Measurements from ENCODE around the gene CDHR3.

The CDHR3 gene

GRCh38 chr7:106071356-106071998 lies 108.4 kb downstream of the CDHR3 start:
- DNase-seq (ENCODE audit: low read depth, low spot score), result peak; percentile 94
- H3K4me3 ChIP-seq, result peak overlapping the region; percentile 53
- no peak for TF ChIP-seq EZH2 (IDR thresholded peaks at IDR 0.05)
- no peak for TF ChIP-seq FOXP2 (optimal IDR thresholded peaks at IDR 0.05; ENCODE audit: control extremely low read depth, extremely low read length, insufficient read depth)
- peak; percentile 66 for TF ChIP-seq POLR2AphosphoS5 (IDR thresholded peaks at IDR 0.05; ENCODE audit: borderline replicate concordance, low read depth, low read length)
- H3K36me3 ChIP-seq (ENCODE audit: insufficient read depth, low read length), result no peaks in the 10 kb centered on the region
- no peaks in the 10 kb centered on the region for H3K9me3 ChIP-seq (ENCODE audit: low read depth, low read length)
- peak overlapping the region; percentile 86 for H3K27ac ChIP-seq
- H3K9ac ChIP-seq (ENCODE audit: insufficient read length), result no peak overlapping the region

GRCh38 chr7:106071999-106072714 lies 109.1 kb downstream of the CDHR3 start:
- Histone ChIP-seq H3K36me3 (ENCODE audit: insufficient read depth, low read length) (no peaks in the 10 kb centered on the region), H3K9me3 (ENCODE audit: low read depth, low read length) (no peaks in the 10 kb centered on the region), H3K4me3 (peak overlapping the region; percentile 53), H3K27ac (peak overlapping the region; percentile 86), H3K9ac (ENCODE audit: insufficient read length) (peak overlapping the region; percentile 0)
- DNase-seq (ENCODE audit: low read depth, low spot score), result peak; percentile 30
- TF ChIP-seq EZH2 (IDR thresholded peaks at IDR 0.05) (no peak), FOXP2 (optimal IDR thresholded peaks at IDR 0.05; ENCODE audit: control extremely low read depth, extremely low read length, insufficient read depth) (no peak), POLR2AphosphoS5 (IDR thresholded peaks at IDR 0.05; ENCODE audit: borderline replicate concordance, low read depth, low read length) (no peak)

GRCh38 chr7:106072715-106073091 lies 109.6 kb downstream of the CDHR3 start:
- DNase-seq (ENCODE audit: low read depth, low spot score), result no peak
- Histone ChIP-seq H3K9ac (ENCODE audit: insufficient read length) (peak overlapping the region; percentile 0), H3K9me3 (ENCODE audit: low read depth, low read length) (no peaks in the 10 kb centered on the region), H3K27ac (peak overlapping the region; percentile 86), H3K36me3 (ENCODE audit: insufficient read depth, low read length) (no peaks in the 10 kb centered on the region), H3K4me3 (peak overlapping the region; percentile 53)
- no peak for TF ChIP-seq EZH2 (IDR thresholded peaks at IDR 0.05)
- TF ChIP-seq FOXP2 (optimal IDR thresholded peaks at IDR 0.05; ENCODE audit: control extremely low read depth, extremely low read length, insufficient read depth), result no peak
- no peak for TF ChIP-seq POLR2AphosphoS5 (IDR thresholded peaks at IDR 0.05; ENCODE audit: borderline replicate concordance, low read depth, low read length)

GRCh38 chr7:106073701-106074100 lies 110.6 kb downstream of the CDHR3 start:
- H3K9me3 ChIP-seq (ENCODE audit: low read depth, low read length), result no peaks in the 10 kb centered on the region
- peak overlapping the region; percentile 86; the same call in 1 of the 2 replicates for H3K27ac ChIP-seq
- no peak for DNase-seq (ENCODE audit: low read depth, low spot score)
- TF ChIP-seq EZH2 (IDR thresholded peaks at IDR 0.05) (no peak), FOXP2 (optimal IDR thresholded peaks at IDR 0.05; ENCODE audit: control extremely low read depth, extremely low read length, insufficient read depth) (no peak), POLR2AphosphoS5 (IDR thresholded peaks at IDR 0.05; ENCODE audit: borderline replicate concordance, low read depth, low read length) (no peak)
- H3K4me3 ChIP-seq, result no peak overlapping the region
- H3K9ac ChIP-seq (ENCODE audit: insufficient read length), result no peak overlapping the region
- H3K36me3 ChIP-seq (ENCODE audit: insufficient read depth, low read length), result no peaks in the 10 kb centered on the region

- no peak for DNase-seq (ENCODE audit: low read depth, low spot score)
- no peak overlapping the region for H3K27ac ChIP-seq
- no peaks in the 10 kb centered on the region for H3K36me3 ChIP-seq (ENCODE audit: insufficient read depth, low read length)
- TF ChIP-seq EZH2 (IDR thresholded peaks at IDR 0.05) (no peak), FOXP2 (optimal IDR thresholded peaks at IDR 0.05; ENCODE audit: control extremely low read depth, extremely low read length, insufficient read depth) (no peak)
- H3K9ac ChIP-seq (ENCODE audit: insufficient read length), result no peak overlapping the region
- H3K4me3 ChIP-seq, result no peak overlapping the region
- no peaks in the 10 kb centered on the region for H3K9me3 ChIP-seq (ENCODE audit: low read depth, low read length)
These were observed 111.2 kb downstream of the CDHR3 start for GRCh38 chr7:106074257-106074656.

GRCh38 chr7:106075937-106076336 lies 112.9 kb downstream of the CDHR3 start:
- no peaks in the 10 kb centered on the region for H3K9me3 ChIP-seq (ENCODE audit: low read depth, low read length)
- DNase-seq (ENCODE audit: low read depth, low spot score), result no peak
- no peaks in the 10 kb centered on the region for H3K36me3 ChIP-seq (ENCODE audit: insufficient read depth, low read length)
- TF ChIP-seq EZH2 (IDR thresholded peaks at IDR 0.05), result no peak
- TF ChIP-seq FOXP2 (optimal IDR thresholded peaks at IDR 0.05; ENCODE audit: control extremely low read depth, extremely low read length, insufficient read depth), result no peak
- no peak overlapping the region for H3K4me3 ChIP-seq
- no peak overlapping the region for H3K9ac ChIP-seq (ENCODE audit: insufficient read length)
- no peak overlapping the region for H3K27ac ChIP-seq

GRCh38 chr7:106076537-106076936 lies 113.5 kb downstream of the CDHR3 start:
- Histone ChIP-seq H3K27ac (peak overlapping the region; percentile 0; the same call in 1 of the 2 replicates), H3K9ac (ENCODE audit: insufficient read length) (no peak overlapping the region), H3K4me3 (peak overlapping the region; percentile 13; the same call in 1 of the 2 replicates), H3K9me3 (ENCODE audit: low read depth, low read length) (no peaks in the 10 kb centered on the region), H3K36me3 (ENCODE audit: insufficient read depth, low read length) (no peaks in the 10 kb centered on the region)
- DNase-seq (ENCODE audit: low read depth, low spot score), result no peak
- TF ChIP-seq FOXP2 (optimal IDR thresholded peaks at IDR 0.05; ENCODE audit: control extremely low read depth, extremely low read length, insufficient read depth), result no peak
- TF ChIP-seq EZH2 (IDR thresholded peaks at IDR 0.05), result no peak
- no peak for TF ChIP-seq POLR2AphosphoS5 (IDR thresholded peaks at IDR 0.05; ENCODE audit: borderline replicate concordance, low read depth, low read length)

GRCh38 chr7:106080300-106080987 lies 117.4 kb downstream of the CDHR3 start:
- Histone ChIP-seq H3K9ac (ENCODE audit: insufficient read length) (no peak overlapping the region), H3K36me3 (ENCODE audit: insufficient read depth, low read length) (no peaks in the 10 kb centered on the region), H3K27ac (no peak overlapping the region), H3K9me3 (ENCODE audit: low read depth, low read length) (no peaks in the 10 kb centered on the region), H3K4me3 (no peak overlapping the region)
- no peak for DNase-seq (ENCODE audit: low read depth, low spot score)
- TF ChIP-seq EZH2 (IDR thresholded peaks at IDR 0.05), result no peak
- TF ChIP-seq FOXP2 (optimal IDR thresholded peaks at IDR 0.05; ENCODE audit: control extremely low read depth, extremely low read length, insufficient read depth), result no peak
- no peak for TF ChIP-seq POLR2AphosphoS5 (IDR thresholded peaks at IDR 0.05; ENCODE audit: borderline replicate concordance, low read depth, low read length)
